BE2C (cell line): ENCODE results near the gene GAMT.
A peak's percentile ranks its signal among the peaks of the same experiment; 100 is the strongest.

Experiments used
- DNase-seq: peaks from one replicate; pipeline ENCODE4 v3.0.0-alpha.2; 2020
- H3K27me3 ChIP-seq: fragments of 250-450 bp; sonication (Bioruptor Pico); 2 replicates; pipeline ENCODE4 v1.5.1; 2020; ENCODE audit warnings: mild to moderate bottlenecking
- H3K36me3 ChIP-seq: fragments of 250-450 bp; sonication (Bioruptor Pico); 2 replicates; pipeline ENCODE4 v1.5.1; 2020; ENCODE audit warnings: mild to moderate bottlenecking
- H3K4me1 ChIP-seq: fragments of 250-450 bp; sonication (Bioruptor Pico); 2 replicates; pipeline ENCODE4 v1.5.1; 2020
- H3K4me3 ChIP-seq: 2 replicates; pipeline ENCODE4 v1.5.1; 2011; ENCODE audit warnings: low read depth, low read length
- H3K9me3 ChIP-seq: fragments of 250-450 bp; sonication (Bioruptor Pico); 2 replicates; pipeline ENCODE4 v1.5.1; 2020
- TF ChIP-seq, protein P1 (sequence below): IDR thresholded peaks from 2 replicates; pipeline ENCODE4 v1.5.1; 2012; ENCODE audit warnings: mild to moderate bottlenecking, low read depth, low read length

The GAMT gene

DNA sequence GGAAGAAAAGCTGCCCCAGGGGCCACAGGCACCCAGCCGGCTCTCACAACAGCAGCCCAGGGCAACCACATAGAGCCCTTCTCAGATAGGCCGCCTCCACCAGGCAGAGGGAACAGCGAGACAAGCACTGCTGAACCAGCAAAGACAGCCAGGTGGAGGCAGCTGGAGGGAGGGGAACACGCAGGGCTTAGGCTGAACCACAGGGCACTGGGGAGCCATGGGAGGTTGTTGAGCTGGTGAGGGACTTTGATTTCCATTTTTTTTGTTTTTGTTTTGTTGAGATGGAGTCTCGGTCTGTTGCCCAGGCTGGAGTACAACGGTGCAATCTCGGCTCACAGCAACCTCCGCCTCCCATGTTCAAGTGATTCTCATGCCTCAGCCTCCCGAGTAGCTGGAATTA lies 3.5 kb downstream of the GAMT start:
- DNase-seq: no peak
- H3K4me1 ChIP-seq: peaks cover 15% of the 10 kb centered on the region

DNA sequence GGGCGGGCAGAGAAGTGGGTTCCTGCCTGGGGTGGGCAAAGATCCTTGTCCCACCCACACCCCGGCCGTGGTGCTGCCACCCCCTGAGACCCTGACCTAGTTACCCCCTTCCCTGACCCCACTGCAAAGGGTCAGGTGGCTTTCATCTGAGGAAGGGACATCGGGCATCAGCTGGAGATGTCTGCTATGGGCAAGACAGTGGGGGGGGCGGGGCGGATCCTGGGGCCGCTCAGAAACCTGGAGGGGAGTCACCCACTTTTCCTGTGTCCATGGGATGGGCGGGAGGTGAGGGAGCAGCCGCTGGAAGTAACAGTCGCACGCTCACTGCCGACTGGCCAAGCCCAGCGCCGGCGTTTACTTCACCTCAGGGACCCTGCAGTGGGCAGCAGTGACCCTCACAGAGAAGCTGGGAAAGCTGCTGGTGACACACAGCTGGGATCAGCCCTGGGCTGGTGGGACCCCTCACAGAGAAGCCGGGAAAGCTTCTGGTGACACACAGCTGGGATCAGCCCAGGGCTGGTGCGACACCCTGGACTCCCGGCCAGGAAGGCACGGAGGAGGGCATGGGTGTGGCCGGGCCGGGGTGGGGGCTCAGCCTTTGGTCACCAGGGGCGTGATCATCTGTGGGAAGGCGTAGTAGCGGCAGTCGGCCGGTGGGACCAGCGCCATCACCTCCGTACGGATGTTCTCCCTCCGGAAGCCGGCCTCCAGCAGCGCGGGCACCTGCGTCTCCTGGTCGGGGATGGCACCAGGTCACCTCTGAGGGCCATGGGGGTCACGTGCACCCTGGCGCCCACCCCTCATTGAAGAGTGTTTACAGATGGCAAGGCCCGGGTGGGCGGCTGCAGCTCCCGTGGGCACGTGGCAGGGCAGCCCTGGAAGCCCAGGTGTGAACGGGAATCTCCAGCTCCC lies 4.3 kb downstream of the GAMT start:
- TF ChIP-seq, protein P1, sequence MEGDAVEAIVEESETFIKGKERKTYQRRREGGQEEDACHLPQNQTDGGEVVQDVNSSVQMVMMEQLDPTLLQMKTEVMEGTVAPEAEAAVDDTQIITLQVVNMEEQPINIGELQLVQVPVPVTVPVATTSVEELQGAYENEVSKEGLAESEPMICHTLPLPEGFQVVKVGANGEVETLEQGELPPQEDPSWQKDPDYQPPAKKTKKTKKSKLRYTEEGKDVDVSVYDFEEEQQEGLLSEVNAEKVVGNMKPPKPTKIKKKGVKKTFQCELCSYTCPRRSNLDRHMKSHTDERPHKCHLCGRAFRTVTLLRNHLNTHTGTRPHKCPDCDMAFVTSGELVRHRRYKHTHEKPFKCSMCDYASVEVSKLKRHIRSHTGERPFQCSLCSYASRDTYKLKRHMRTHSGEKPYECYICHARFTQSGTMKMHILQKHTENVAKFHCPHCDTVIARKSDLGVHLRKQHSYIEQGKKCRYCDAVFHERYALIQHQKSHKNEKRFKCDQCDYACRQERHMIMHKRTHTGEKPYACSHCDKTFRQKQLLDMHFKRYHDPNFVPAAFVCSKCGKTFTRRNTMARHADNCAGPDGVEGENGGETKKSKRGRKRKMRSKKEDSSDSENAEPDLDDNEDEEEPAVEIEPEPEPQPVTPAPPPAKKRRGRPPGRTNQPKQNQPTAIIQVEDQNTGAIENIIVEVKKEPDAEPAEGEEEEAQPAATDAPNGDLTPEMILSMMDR: no peak
- Histone ChIP-seq H3K27me3 (no peaks in the 10 kb centered on the region), H3K4me1 (peaks cover 15% of the 10 kb centered on the region), H3K36me3 (peaks cover 21% of the 10 kb centered on the region), H3K4me3 (no peak overlapping the region), H3K9me3 (no peaks in the 10 kb centered on the region)
- DNase-seq: no peak

More for the DNA sequence above, 3.5 kb downstream of the GAMT start:
- Histone ChIP-seq H3K4me3 (no peak overlapping the region), H3K27me3 (no peaks in the 10 kb centered on the region), H3K9me3 (no peaks in the 10 kb centered on the region), H3K36me3 (peaks cover 13% of the 10 kb centered on the region)
- TF ChIP-seq, protein P1: no peak

DNA sequence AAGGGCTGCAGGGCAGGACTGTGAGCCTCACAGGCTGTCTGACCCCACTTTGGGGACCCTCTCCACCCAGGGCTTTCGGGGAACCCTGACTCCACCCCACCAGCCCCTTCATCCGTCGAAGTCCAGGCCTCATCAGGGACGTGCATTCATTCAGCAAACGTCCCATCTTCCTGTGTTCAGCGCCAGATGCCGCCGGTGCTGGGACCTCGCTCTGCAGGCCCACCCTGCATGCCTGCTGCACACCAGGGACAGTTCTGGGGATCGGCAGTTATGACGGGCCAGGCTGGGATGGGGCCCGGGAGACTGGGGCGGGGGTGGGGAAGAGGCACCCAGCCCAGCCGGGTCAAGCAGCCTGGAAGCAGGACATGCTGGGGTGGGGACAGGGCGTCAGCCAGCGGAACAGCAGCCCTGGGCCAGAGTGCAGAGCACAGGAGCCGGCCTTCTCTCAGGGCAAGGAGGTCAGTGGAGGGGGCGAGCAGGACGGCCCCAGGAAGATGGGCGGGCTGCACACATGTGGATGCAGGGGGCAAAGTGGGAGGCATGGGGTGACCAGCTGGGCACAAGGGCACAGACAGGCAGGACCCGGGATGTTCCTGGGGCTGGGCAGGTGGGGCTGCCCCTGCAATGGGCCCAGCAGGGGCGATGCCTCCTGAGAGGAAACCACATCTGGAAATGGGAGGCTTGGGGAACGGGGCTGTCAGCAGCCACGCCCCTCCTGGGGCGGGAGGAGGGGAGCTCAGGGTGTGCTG lies 5.1 kb downstream of the GAMT start:
- Histone ChIP-seq H3K9me3 (no peaks in the 10 kb centered on the region), H3K36me3 (peaks cover 28% of the 10 kb centered on the region), H3K27me3 (no peaks in the 10 kb centered on the region), H3K4me3 (no peak overlapping the region), H3K4me1 (peaks cover 15% of the 10 kb centered on the region)
- no peak for DNase-seq
- TF ChIP-seq, protein P1: no peak

DNA sequence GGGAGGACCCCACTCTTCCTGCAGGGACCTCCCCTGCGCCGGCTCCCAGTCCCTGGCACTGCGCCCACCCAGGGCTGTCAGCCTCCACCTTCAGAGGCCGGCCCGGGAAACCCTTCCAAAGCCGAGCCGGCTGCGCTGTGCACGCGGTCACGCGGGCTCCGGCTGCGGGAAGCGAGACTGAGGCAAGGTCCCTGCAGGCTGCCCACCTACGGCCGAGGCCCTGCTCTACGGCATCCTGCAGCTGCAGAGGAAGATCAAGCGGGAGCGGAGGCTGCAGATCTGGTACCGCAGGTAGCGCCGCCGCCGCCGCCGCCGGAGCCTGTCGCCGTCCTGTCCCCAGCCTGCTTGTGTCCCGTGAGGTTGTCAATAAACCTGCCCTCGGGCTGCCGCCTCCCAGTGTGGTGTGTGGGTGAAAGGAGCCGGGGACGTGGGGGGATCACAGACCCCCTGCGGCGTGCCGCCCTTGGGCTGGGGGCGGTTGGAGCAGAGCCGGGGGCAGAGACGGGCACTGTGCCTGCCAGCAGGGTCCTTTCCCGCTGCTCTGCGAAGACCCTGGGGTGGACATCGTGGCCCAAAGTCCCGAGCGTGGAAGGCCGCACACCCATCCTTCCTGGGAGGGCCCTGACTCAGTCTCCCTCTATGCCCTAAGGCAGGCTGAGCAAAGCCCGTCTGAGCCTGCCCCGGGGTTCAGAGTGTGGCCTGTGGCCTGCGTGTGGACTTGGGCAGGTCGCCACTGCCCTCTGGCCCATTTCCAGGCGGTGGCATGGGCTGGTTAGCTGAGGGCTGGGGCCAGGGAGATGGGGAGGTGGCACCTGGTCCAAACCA lies 5.9 kb downstream of the GAMT start:
- Histone ChIP-seq H3K9me3 (no peaks in the 10 kb centered on the region), H3K36me3 (peaks cover 36% of the 10 kb centered on the region), H3K27me3 (no peaks in the 10 kb centered on the region), H3K4me3 (0 out of 2 replicates have a peak overlapping the region, but pooled peaks have one; percentile 4), H3K4me1 (peaks cover 15% of the 10 kb centered on the region)
- TF ChIP-seq, protein P1: no peak
- DNase-seq: peak; percentile 70

DNA sequence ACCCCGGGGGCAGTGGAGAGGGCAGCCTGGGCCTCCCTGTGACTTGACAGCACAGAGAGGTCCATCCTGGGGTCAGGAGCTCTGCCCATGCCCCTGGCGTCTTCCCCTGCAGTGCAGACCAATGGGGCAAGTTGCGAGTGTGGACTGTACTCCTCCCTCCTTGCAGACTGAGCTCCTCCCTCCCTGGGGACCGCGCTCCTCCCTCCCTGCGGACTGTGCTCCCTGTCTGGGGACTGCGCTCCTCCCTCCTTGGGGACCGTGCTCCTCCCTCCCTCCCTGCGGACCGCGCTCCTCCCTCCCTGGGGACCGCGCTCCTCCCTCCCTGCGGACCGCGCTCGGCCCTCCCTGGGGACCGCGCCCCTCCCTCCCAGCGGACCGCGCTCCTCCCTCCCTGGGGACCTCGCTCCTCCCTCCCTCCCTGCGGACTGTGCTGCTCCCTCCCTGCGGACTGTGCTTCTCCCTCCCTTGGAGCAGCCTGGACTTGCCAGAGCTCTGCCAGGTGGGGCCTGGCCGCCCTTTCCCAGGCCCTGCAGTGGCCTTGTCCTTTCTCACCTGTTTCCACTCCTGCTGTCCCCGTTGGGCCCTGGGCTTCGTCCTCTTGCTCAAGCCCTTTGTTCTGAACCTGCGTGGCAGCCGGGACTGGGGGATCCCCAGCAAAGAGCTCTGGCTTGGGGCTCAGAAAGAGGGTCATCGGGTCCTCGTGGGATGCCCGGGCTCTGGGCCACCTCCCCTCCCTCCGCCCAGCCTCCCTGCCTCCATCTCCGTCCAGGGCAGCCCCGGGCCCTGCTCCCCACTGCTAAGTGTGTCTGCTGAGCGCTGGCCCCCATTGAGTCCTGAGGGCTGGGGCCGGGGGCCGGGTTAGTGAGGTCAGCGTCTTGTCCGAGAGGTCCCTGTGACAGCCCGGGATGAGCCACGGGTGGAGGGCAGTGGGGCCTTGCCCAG lies 6.8 kb downstream of the GAMT start:
- TF ChIP-seq, protein P1: no peak
- H3K4me1 ChIP-seq: peaks cover 15% of the 10 kb centered on the region
- no peaks in the 10 kb centered on the region for H3K9me3 ChIP-seq
- H3K36me3 ChIP-seq: peaks cover 41% of the 10 kb centered on the region
- DNase-seq: no peak
- H3K4me3 ChIP-seq: no peak overlapping the region
- H3K27me3 ChIP-seq: no peaks in the 10 kb centered on the region
